ENCODE measurements around the gene FCN1.

- no peak for TF ChIP-seq CTCF (IDR thresholded peaks at IDR 0.05)
- no peak for TF ChIP-seq POLR2A (IDR thresholded peaks at IDR 0.05)
Measured at GRCh38 chr9:134895908-134896833, 21.5 kb downstream of the FCN1 start.

Data from right lobe of liver (tissue), 4 donors.